GM18508 (cell line): ENCODE results near the gene ERLIN1.

ENCODE experiments used
- ATAC-seq: cut with Tn5 transposase; IDR thresholded peaks from one replicate; pipeline ENCODE4 v1.9.1; 2021; ENCODE audit warnings: moderate number of reproducible peaks; ENCODE audit not compliant: insufficient read depth, unreplicated experiment

Gene ERLIN1

GRCh38 chr10:100185364-100186252 is at the start of gene ERLIN1:
ERLIN1 (minus strand) TSS chr10:100186029; CDS start chr10:100185626, 403 bp downstream.
- peak; percentile 49 for ATAC-seq

- ATAC-seq = no peak
Observed at GRCh38 chr10:100232101-100232500, 46.3 kb upstream of the ERLIN1 start.

GRCh38 chr10:100229819-100230422 is 44.1 kb upstream of the ERLIN1 start:
- no peak for ATAC-seq

- no peak for ATAC-seq
Observed at GRCh38 chr10:100223879-100224278, 38.0 kb upstream of the ERLIN1 start.

- ATAC-seq = no peak
Observed at GRCh38 chr10:100222529-100222928, 36.7 kb upstream of the ERLIN1 start.

GRCh38 chr10:100216006-100216405 is 30.2 kb upstream of the ERLIN1 start:
- no peak for ATAC-seq

- no peak for ATAC-seq
Observed at GRCh38 chr10:100209303-100209702, 23.5 kb upstream of the ERLIN1 start.

GRCh38 chr10:100208276-100208675 is 22.4 kb upstream of the ERLIN1 start:
- no peak for ATAC-seq

GRCh38 chr10:100204370-100204769 is 18.5 kb upstream of the ERLIN1 start:
- ATAC-seq = no peak

GRCh38 chr10:100201549-100201948 is 15.7 kb upstream of the ERLIN1 start:
- no peak for ATAC-seq

GRCh38 chr10:100194711-100195110 is 8.9 kb upstream of the ERLIN1 start:
- no peak for ATAC-seq

- no peak for ATAC-seq
Observed at GRCh38 chr10:100192350-100192749, 6.5 kb upstream of the ERLIN1 start.

GRCh38 chr10:100186253-100187212 is 704 bp upstream of the ERLIN1 start:
- peak; percentile 39 for ATAC-seq

GRCh38 chr10:100184840-100185239 is 989 bp downstream of the ERLIN1 start:
- ATAC-seq = no peak

GRCh38 chr10:100184426-100184825 is 1.4 kb downstream of the ERLIN1 start:
- ATAC-seq = no peak

- ATAC-seq = no peak
Observed at GRCh38 chr10:100183481-100183880, 2.3 kb downstream of the ERLIN1 start.

GRCh38 chr10:100182908-100183307 is 2.9 kb downstream of the ERLIN1 start:
- ATAC-seq = no peak

- no peak for ATAC-seq
Observed at GRCh38 chr10:100182281-100182680, 3.5 kb downstream of the ERLIN1 start.

GRCh38 chr10:100175875-100176274 is 10.0 kb downstream of the ERLIN1 start:
- ATAC-seq = no peak
